Testis (tissue), 2 donors: Measurements from ENCODE around the gene DCLK2.

Experiments used
- CTCF ChIP-seq, 3 experiments: fragments of 450-650 bp in 2 of 3; fragments of 200-600 bp in 1 of 3; sonication (generic) in 1 of 3; IDR thresholded peaks; one replicate each; pipeline ENCODE4 v1.5.1; 2016 to 2019; ENCODE audit warnings: antibody characterized with exemption in 3 of 3, mild to moderate bottlenecking in 2 of 3, moderate library complexity in 1 of 3
- POLR2A ChIP-seq: fragments of 450-650 bp; IDR thresholded peaks from one replicate; pipeline ENCODE4 v1.6.1; 2017; ENCODE audit warnings: antibody characterized with exemption, mild to moderate bottlenecking, moderate library complexity

DNA sequence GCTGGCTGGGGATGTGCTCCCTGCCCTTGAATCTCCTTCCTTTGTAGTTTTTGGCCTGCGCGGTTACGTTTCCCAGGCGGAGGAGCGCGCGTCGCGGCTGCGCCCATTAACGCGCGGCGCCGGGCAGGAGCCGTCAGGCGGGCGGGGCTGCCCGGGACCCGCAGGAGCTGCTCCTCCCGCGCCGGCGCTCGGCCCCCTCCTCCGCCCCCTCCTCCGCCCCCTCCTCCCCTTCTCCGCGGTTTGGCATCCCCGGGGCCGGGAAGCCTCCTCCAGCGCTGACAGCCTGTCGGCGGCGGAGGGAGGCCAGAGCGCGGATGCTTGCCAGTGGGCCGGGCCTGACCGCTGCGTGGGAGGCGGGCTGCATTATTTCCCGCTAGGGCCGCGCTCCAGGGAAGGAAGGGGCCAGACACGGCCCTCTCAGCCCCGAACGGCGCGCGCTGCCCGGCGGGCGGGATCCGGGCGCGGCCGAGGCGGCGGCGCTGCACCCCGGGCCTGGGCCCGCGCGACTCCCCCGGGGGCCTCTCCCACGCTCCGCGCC, at the start of gene DCLK2:
- TF ChIP-seq CTCF (IDR thresholded peaks at IDR 0.05) (no peak), POLR2A (no peak)
